ENCODE data around the gene NARF. TPM values are rescaled to one million over a fixed set of nuclear protein-coding genes. Genes with fewer than 3 reads are reported as not detected.
"Not testable (repeated sequence)": the region's sequence is repeated elsewhere in the genome, so short reads cannot be mapped to it uniquely, and the experiment has no call there.

Gene NARF
- polyA plus RNA-seq, 1 of the 3 experiments (the other 2 are of a cell fraction), result 128 TPM

GRCh38 chr17:82503728-82504308 is 45.3 kb downstream of the NARF start:
- H3K4me1 ChIP-seq (ENCODE audit: control insufficient read depth in 1 of 2, insufficient read depth in 2 of 2, low read depth in 1 of 2, low read length in 1 of 2), result no peaks in the 10 kb centered on the region
- 76% methylated on average over 21 of the region's 21 CpGs for WGBS (ENCODE audit: low lambda C conversion rate)
- no peak overlapping the region for H3K4me2 ChIP-seq
- no peak for TF ChIP-seq CTCF (IDR thresholded peaks at IDR 0.05)
- no peak for TF ChIP-seq POLR2AphosphoS5 (IDR thresholded peaks at IDR 0.05; ENCODE audit: low read depth, low read length)
- TF ChIP-seq FOXM1 (IDR thresholded peaks at IDR 0.05; ENCODE audit: low read depth), result no peak
- TF ChIP-seq, protein P1, sequence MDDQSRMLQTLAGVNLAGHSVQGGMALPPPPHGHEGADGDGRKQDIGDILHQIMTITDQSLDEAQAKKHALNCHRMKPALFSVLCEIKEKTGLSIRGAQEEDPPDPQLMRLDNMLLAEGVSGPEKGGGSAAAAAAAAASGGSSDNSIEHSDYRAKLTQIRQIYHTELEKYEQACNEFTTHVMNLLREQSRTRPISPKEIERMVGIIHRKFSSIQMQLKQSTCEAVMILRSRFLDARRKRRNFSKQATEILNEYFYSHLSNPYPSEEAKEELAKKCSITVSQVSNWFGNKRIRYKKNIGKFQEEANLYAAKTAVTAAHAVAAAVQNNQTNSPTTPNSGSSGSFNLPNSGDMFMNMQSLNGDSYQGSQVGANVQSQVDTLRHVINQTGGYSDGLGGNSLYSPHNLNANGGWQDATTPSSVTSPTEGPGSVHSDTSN (IDR thresholded peaks at IDR 0.05), result no peak
- TF ChIP-seq, protein P2, sequence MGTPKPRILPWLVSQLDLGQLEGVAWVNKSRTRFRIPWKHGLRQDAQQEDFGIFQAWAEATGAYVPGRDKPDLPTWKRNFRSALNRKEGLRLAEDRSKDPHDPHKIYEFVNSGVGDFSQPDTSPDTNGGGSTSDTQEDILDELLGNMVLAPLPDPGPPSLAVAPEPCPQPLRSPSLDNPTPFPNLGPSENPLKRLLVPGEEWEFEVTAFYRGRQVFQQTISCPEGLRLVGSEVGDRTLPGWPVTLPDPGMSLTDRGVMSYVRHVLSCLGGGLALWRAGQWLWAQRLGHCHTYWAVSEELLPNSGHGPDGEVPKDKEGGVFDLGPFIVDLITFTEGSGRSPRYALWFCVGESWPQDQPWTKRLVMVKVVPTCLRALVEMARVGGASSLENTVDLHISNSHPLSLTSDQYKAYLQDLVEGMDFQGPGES (IDR thresholded peaks at IDR 0.05; ENCODE audit: low read depth, low read length), result no peak
- TF ChIP-seq TAF1 (IDR thresholded peaks at IDR 0.05; ENCODE audit: borderline replicate concordance, low read depth, low read length), result no peak
- TF ChIP-seq FOXJ3 (CRISPR knock-in tag; IDR thresholded peaks at IDR 0.05), result no peak
- no peak for TF ChIP-seq CHD2 (IDR thresholded peaks at IDR 0.05; ENCODE audit: low read length, partially characterized antibody)
- no peak for TF ChIP-seq ELF1 (IDR thresholded peaks at IDR 0.05)
- TF ChIP-seq TCF12 (IDR thresholded peaks at IDR 0.05), result no peak
- TF ChIP-seq TEAD4 (IDR thresholded peaks at IDR 0.05; ENCODE audit: borderline replicate concordance, insufficient read depth), result no peak
- no peak for TF ChIP-seq FOSL2 (IDR thresholded peaks at IDR 0.05; ENCODE audit: borderline replicate concordance, low read depth)
- TF ChIP-seq NRF1 (IDR thresholded peaks at IDR 0.05; ENCODE audit: low read depth, low read length), result no peak
- H3K36me3 ChIP-seq (replicated peaks in 1 of 2; ENCODE audit: control insufficient read depth in 1 of 2, insufficient read depth in 2 of 2, low read length in 1 of 2), result no peaks in the 10 kb centered on the region
- H3K27ac ChIP-seq (ENCODE audit: low read depth in 2 of 2, low read length in 1 of 2), result no peak overlapping the region
- H3K9me3 ChIP-seq, result no peaks in the 10 kb centered on the region
- H3K27me3 ChIP-seq (ENCODE audit: insufficient read depth), result no peaks in the 10 kb centered on the region
- H3K9ac ChIP-seq, result no peak overlapping the region
- H4K20me1 ChIP-seq (ENCODE audit: insufficient read depth), result no peaks in the 10 kb centered on the region
- ChIA-PET CTCF (interaction anchor here (0.9 to 2.0 kb wide), 10 partner anchors 8 to 64 kb away, joined by 3 to 8 read pairs (median 3); partner anchors contain the start of gene FOXK2), POLR2A (interaction anchor here (0.8 to 1.4 kb wide), 2 partner anchors 9 to 15 kb away, joined by 3 to 5 read pairs; no protein-coding TSS in a partner anchor)
- no peak for DNase-seq
- no peak overlapping the region for H3K4me3 ChIP-seq (ENCODE audit: low read depth in 2 of 2, low read length in 1 of 2)
- no peak overlapping the region for H2AFZ ChIP-seq (ENCODE audit: low read depth)
- no peaks in the 10 kb centered on the region for H3K9me2 ChIP-seq
- H3K79me2 ChIP-seq (ENCODE audit: insufficient read depth), result no peaks in the 10 kb centered on the region
- no peaks in the 10 kb centered on the region for H3F3A ChIP-seq (replicated peaks; ENCODE audit: insufficient read depth)

DNA sequence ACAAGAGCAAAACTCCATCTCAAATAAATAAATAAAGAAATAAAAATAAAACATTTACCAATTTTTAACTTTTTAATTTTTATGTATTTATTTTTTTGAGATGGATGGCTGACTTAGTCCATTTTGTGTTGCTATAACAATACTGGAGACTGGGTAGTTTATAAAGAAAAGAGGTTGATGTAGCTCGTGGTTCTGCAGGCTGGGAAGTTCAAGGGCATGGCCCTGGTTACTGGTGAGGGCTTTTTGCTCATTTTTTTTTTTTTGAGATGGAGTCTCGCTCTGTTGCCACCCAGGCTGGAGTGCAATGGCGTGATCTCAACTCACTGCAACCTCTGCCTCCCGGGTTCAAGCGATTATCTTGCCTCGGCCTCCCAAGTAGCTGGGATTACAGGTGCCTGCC is 46.8 kb downstream of the NARF start:
- WGBS (ENCODE audit: low lambda C conversion rate), result 88% methylated on average over 6 of the region's 6 CpGs

GRCh38 chr17:82506402-82506801 is 47.9 kb downstream of the NARF start:
- H3K9me2 ChIP-seq; H3K9me3 ChIP-seq; H3K27me3 ChIP-seq (ENCODE audit: insufficient read depth); H3K4me1 ChIP-seq (ENCODE audit: control insufficient read depth in 1 of 2, insufficient read depth in 2 of 2, low read depth in 1 of 2, low read length in 1 of 2); H2AFZ ChIP-seq (ENCODE audit: low read depth); H4K20me1 ChIP-seq (ENCODE audit: insufficient read depth); H3K9ac ChIP-seq; H3K27ac ChIP-seq (ENCODE audit: low read depth in 2 of 2, low read length in 1 of 2); H3F3A ChIP-seq (replicated peaks; ENCODE audit: insufficient read depth); H3K36me3 ChIP-seq (replicated peaks in 1 of 2; ENCODE audit: control insufficient read depth in 1 of 2, insufficient read depth in 2 of 2, low read length in 1 of 2); H3K4me2 ChIP-seq; POLR2A ChIA-PET; H3K4me3 ChIP-seq (ENCODE audit: low read depth in 2 of 2, low read length in 1 of 2); DNase-seq; H3K79me2 ChIP-seq (ENCODE audit: insufficient read depth): not testable (repeated sequence)
- CTCF ChIA-PET, result interaction anchor here (0.8 to 2.4 kb wide), 6 partner anchors 9 to 155 kb away, joined by 3 to 8 read pairs (median 4); no protein-coding TSS in a partner anchor
- WGBS (ENCODE audit: low lambda C conversion rate), result 86% methylated on average over 7 of the region's 7 CpGs

More for the DNA sequence above, 46.8 kb downstream of the NARF start:
- Histone ChIP-seq H3F3A (replicated peaks; ENCODE audit: insufficient read depth) (no peaks in the 10 kb centered on the region), H3K9ac (no peak overlapping the region), H3K27me3 (ENCODE audit: insufficient read depth) (no peaks in the 10 kb centered on the region), H3K27ac (ENCODE audit: low read depth in 2 of 2, low read length in 1 of 2) (no peak overlapping the region), H4K20me1 (ENCODE audit: insufficient read depth) (no peaks in the 10 kb centered on the region), H3K79me2 (ENCODE audit: insufficient read depth) (no peaks in the 10 kb centered on the region), H3K9me2 (no peaks in the 10 kb centered on the region), H3K4me3 (ENCODE audit: low read depth in 2 of 2, low read length in 1 of 2) (no peak overlapping the region), H3K36me3 (replicated peaks in 1 of 2; ENCODE audit: control insufficient read depth in 1 of 2, insufficient read depth in 2 of 2, low read length in 1 of 2) (no peaks in the 10 kb centered on the region), H3K9me3 (no peaks in the 10 kb centered on the region), H2AFZ (ENCODE audit: low read depth) (no peak overlapping the region), H3K4me1 (ENCODE audit: control insufficient read depth in 1 of 2, insufficient read depth in 2 of 2, low read depth in 1 of 2, low read length in 1 of 2) (no peaks in the 10 kb centered on the region), H3K4me2 (no peak overlapping the region)
- TF ChIP-seq, protein P2 (IDR thresholded peaks at IDR 0.05; ENCODE audit: low read depth, low read length), result no peak
- TF ChIP-seq GABPA (IDR thresholded peaks at IDR 0.05; ENCODE audit: low read depth) (no peak), NRF1 (IDR thresholded peaks at IDR 0.05; ENCODE audit: low read depth, low read length) (no peak), RCOR1 (IDR thresholded peaks at IDR 0.05; ENCODE audit: low read length) (no peak), FOXM1 (IDR thresholded peaks at IDR 0.05; ENCODE audit: low read depth) (no peak)
- ChIA-PET CTCF (interaction anchor here (0.6 to 2.4 kb wide), 3 partner anchors 8 to 1337 kb away, joined by 3 to 8 read pairs (median 3); no protein-coding TSS in a partner anchor), POLR2A (no interaction called here)
- no peak for DNase-seq
